RWPE2 (cell line): Measurements from ENCODE around the gene FCHSD2.

Experiments
- ATAC-seq: fragments of 200-7000 bp; cut with Tn5 transposase; 3 replicates; pipeline ENCODE4 v1.9.1; 2021; ENCODE audit warnings: low read depth
- DNase-seq: peaks from one replicate; pipeline ENCODE4 v3.0.0-alpha.2; 2020; ENCODE audit warnings: low spot score
- H3K27ac ChIP-seq: fragments of 450-650 bp; 2 replicates; pipeline ENCODE4 v1.5.1; 2017; ENCODE audit warnings: mild to moderate bottlenecking; ENCODE audit not compliant: poor library complexity, severe bottlenecking
- H3K27me3 ChIP-seq: fragments of 250-450 bp; sonication (Bioruptor Pico); 2 replicates; pipeline ENCODE4 v1.5.1; 2021; ENCODE audit warnings: mild to moderate bottlenecking, moderate library complexity; ENCODE audit not compliant: insufficient read depth, poor library complexity, severe bottlenecking
- H3K36me3 ChIP-seq: fragments of 250-450 bp; sonication (Bioruptor Pico); 2 replicates; pipeline ENCODE4 v1.5.1; 2020; ENCODE audit warnings: low read depth, mild to moderate bottlenecking, moderate library complexity
- H3K4me1 ChIP-seq: fragments of 250-450 bp; sonication (Bioruptor Pico); 2 replicates; pipeline ENCODE4 v1.5.1; 2021; ENCODE audit warnings: mild to moderate bottlenecking, moderate library complexity; ENCODE audit not compliant: insufficient read depth, poor library complexity, severe bottlenecking
- H3K4me3 ChIP-seq: fragments of 250-450 bp; sonication (Bioruptor Pico); 2 replicates; pipeline ENCODE4 v1.5.1; 2021; ENCODE audit warnings: mild to moderate bottlenecking, moderate library complexity; ENCODE audit not compliant: severe bottlenecking
- H3K9me3 ChIP-seq: fragments of 250-450 bp; sonication (Bioruptor Pico); 2 replicates; pipeline ENCODE4 v1.5.1; 2021; ENCODE audit warnings: mild to moderate bottlenecking, moderate library complexity; ENCODE audit not compliant: severe bottlenecking
- TF ChIP-seq, protein P1 (sequence below): fragments of 450-650 bp; IDR thresholded peaks from one replicate; pipeline ENCODE4 v1.5.1; 2017; ENCODE audit warnings: mild to moderate bottlenecking, moderate library complexity; ENCODE audit not compliant: poor library complexity, severe bottlenecking

The FCHSD2 gene

DNA sequence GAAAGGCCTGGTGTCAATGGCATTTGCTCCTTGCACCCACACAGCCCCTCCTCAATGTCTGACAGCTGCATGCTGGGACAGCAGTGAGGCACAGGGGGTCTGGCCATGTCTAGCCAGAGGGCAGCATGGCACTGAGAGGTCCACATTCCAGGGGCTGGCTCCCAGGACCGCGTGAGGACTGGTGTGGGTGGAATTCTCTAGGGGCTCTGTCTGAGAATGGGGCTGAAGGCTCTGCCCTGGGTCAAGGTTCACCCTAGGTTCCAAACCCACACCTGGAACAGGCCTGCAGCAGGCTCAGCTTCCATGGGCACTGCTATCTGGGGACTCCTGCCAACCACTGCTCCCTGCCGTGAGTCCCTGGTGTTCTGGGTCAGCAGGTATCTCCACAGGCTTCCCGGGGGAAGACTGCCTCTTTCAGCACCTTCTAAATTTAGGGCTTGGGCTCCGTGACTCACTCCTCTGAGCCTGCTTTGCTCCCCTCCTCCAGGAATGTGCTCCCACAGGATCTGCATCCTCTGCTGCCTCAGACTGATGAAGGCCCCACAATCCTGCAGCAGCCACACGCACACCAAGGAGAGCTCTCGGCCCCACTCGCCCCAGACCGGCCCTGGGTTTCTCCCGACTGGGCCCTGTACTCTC, 352.5 kb downstream of the FCHSD2 start:
- no peaks in the 10 kb centered on the region for H3K9me3 ChIP-seq
- H3K27ac ChIP-seq: peak overlapping the region; percentile 8
- H3K4me3 ChIP-seq: no peak overlapping the region
- H3K27me3 ChIP-seq: no peaks in the 10 kb centered on the region
- peaks cover 6% of the 10 kb centered on the region for H3K4me1 ChIP-seq
- no peak for DNase-seq
- peak; percentile 12; the same call in 1 of the 3 replicates for ATAC-seq
- TF ChIP-seq, protein P1, sequence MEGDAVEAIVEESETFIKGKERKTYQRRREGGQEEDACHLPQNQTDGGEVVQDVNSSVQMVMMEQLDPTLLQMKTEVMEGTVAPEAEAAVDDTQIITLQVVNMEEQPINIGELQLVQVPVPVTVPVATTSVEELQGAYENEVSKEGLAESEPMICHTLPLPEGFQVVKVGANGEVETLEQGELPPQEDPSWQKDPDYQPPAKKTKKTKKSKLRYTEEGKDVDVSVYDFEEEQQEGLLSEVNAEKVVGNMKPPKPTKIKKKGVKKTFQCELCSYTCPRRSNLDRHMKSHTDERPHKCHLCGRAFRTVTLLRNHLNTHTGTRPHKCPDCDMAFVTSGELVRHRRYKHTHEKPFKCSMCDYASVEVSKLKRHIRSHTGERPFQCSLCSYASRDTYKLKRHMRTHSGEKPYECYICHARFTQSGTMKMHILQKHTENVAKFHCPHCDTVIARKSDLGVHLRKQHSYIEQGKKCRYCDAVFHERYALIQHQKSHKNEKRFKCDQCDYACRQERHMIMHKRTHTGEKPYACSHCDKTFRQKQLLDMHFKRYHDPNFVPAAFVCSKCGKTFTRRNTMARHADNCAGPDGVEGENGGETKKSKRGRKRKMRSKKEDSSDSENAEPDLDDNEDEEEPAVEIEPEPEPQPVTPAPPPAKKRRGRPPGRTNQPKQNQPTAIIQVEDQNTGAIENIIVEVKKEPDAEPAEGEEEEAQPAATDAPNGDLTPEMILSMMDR: no peak
- no peaks in the 10 kb centered on the region for H3K36me3 ChIP-seq

DNA sequence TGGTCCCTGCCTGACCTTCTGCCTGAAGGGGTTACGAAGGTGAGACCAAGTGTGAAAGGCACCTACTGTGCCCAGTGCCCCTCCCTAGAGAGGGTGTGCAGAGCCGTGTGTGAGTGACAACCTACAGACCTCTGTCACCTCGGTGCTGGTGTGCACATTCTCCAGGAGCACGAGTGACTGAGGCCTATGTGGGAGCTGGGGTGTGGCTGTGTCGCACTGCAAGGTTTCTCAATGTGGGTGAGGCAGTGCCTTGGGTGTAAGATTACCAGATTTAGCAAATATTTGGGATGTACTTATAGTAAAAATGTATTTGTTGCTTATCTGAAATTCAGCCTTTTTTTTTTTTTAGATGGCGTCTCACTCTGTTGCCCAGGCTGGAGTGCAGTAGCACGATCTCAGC, 353.9 kb downstream of the FCHSD2 start:
- DNase-seq (no peak), ATAC-seq (no peak)
- Histone ChIP-seq H3K4me3 (no peak overlapping the region), H3K36me3 (no peaks in the 10 kb centered on the region), H3K27me3 (no peaks in the 10 kb centered on the region), H3K4me1 (no peaks in the 10 kb centered on the region), H3K27ac (no peak overlapping the region), H3K9me3 (no peaks in the 10 kb centered on the region)
- TF ChIP-seq, protein P1: no peak

DNA sequence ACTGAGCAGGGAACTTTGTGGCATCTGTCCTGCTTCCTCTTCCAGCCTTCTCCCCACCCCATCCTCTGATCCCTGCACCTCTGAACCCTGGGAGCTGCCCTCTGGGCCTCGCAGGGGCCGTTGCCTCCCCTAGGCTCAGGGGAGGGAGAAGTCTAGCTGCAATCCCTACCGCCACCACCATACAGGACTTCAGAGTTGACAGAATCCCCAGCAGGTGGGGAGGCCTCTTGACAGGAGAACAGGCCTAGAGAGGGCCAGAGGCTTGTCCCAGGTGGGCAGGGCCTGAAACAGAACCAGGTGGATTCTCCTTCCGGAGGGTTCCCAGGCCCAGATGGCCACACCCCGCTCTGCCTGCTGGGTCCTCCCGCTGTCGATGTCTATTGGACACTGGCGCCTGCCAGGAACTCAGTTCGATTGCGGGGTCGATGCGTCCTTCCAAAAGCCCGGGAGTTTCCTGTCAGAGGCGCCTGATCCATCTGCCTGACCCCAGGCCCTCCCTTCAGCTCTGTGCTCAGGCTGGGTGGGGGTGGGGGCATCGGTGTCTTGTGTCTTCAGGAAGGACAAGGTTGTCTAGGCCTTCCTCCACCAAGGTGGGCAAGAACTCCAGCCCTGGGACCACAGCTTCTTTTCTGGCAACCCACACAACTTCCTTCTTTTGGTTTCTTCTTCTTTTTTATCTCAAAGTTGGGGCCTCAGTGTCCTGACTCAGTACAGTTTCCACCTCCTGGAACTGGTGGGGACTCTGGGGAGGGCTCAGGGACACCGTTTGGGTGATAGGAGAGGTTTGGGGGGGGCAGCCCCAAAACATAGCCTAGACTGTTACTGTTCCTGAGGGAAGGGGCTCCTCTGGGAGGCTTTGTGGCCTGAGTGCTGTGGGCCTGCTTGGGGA, 354.7 kb downstream of the FCHSD2 start:
- Histone ChIP-seq H3K27me3 (no peaks in the 10 kb centered on the region), H3K4me1 (no peaks in the 10 kb centered on the region), H3K4me3 (no peak overlapping the region), H3K9me3 (no peaks in the 10 kb centered on the region), H3K27ac (no peak overlapping the region), H3K36me3 (no peaks in the 10 kb centered on the region)
- DNase-seq: no peak
- 0 out of 3 replicates have a peak, but pooled peaks have one; percentile 10 for ATAC-seq
- TF ChIP-seq, protein P1: no peak
